ENCODE results near the gene KLHL26.

Gene KLHL26

GRCh38 chr19:18658366-18658855, 21.6 kb downstream of the KLHL26 start:
- TF ChIP-seq ZFX (IDR thresholded peaks at IDR 0.05; ENCODE audit: borderline replicate concordance): no peak
- no peak for TF ChIP-seq CTCF (IDR thresholded peaks at IDR 0.05)
- no peak overlapping the region for H3K27ac ChIP-seq

GRCh38 chr19:18659281-18660050, 22.6 kb downstream of the KLHL26 start:
- H3K27ac ChIP-seq: no peak overlapping the region

GRCh38 chr19:18660051-18660910, 23.5 kb downstream of the KLHL26 start:
- TF ChIP-seq CTCF (IDR thresholded peaks at IDR 0.05): no peak
- TF ChIP-seq ZFX (IDR thresholded peaks at IDR 0.05; ENCODE audit: borderline replicate concordance): no peak
- no peak overlapping the region for H3K27ac ChIP-seq

More at GRCh38 chr19:18659281-18660050, 22.6 kb downstream of the KLHL26 start:
- TF ChIP-seq CTCF (IDR thresholded peaks at IDR 0.05) (no peak), ZFX (IDR thresholded peaks at IDR 0.05; ENCODE audit: borderline replicate concordance) (no peak)

GRCh38 chr19:18660939-18661670, 24.3 kb downstream of the KLHL26 start:
- H3K27ac ChIP-seq: no peak overlapping the region
- no peak for TF ChIP-seq ZFX (IDR thresholded peaks at IDR 0.05; ENCODE audit: borderline replicate concordance)
- no peak for TF ChIP-seq CTCF (IDR thresholded peaks at IDR 0.05)

GRCh38 chr19:18662972-18663732, 26.3 kb downstream of the KLHL26 start:
- H3K27ac ChIP-seq: no peak overlapping the region
- TF ChIP-seq ZFX (IDR thresholded peaks at IDR 0.05; ENCODE audit: borderline replicate concordance): no peak
- no peak for TF ChIP-seq CTCF (IDR thresholded peaks at IDR 0.05)

GRCh38 chr19:18663940-18664530, 27.2 kb downstream of the KLHL26 start:
- no peak overlapping the region for H3K27ac ChIP-seq
- no peak for TF ChIP-seq ZFX (IDR thresholded peaks at IDR 0.05; ENCODE audit: borderline replicate concordance)
- TF ChIP-seq CTCF (IDR thresholded peaks at IDR 0.05): no peak
